Measurements from ENCODE around the gene MICOS13.

DNA sequence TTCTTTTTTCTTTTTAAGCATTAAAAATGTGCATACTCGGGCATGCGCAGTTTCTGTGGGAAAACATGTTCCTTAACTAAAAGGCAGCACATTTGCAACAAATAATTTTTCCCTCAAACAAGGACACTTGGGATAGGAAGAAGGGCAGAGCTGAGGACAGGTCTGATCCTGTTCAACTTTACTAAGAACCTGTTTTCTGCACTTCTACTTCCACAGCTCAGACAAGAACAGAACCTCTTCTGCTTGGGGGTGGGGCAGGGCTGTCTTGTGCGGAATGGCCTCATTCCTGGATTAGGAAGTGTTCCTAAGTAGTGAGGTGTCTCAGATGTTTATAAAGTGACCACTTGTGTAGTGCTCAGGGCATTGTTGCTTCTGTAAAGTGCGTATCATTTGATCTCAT is 39.1 kb downstream of the MICOS13 start:
- TF ChIP-seq POLR2A (IDR thresholded peaks at IDR 0.05): no peak
- TF ChIP-seq, protein P1, sequence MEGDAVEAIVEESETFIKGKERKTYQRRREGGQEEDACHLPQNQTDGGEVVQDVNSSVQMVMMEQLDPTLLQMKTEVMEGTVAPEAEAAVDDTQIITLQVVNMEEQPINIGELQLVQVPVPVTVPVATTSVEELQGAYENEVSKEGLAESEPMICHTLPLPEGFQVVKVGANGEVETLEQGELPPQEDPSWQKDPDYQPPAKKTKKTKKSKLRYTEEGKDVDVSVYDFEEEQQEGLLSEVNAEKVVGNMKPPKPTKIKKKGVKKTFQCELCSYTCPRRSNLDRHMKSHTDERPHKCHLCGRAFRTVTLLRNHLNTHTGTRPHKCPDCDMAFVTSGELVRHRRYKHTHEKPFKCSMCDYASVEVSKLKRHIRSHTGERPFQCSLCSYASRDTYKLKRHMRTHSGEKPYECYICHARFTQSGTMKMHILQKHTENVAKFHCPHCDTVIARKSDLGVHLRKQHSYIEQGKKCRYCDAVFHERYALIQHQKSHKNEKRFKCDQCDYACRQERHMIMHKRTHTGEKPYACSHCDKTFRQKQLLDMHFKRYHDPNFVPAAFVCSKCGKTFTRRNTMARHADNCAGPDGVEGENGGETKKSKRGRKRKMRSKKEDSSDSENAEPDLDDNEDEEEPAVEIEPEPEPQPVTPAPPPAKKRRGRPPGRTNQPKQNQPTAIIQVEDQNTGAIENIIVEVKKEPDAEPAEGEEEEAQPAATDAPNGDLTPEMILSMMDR (IDR thresholded peaks at IDR 0.05): no peak
- no peak for TF ChIP-seq POLR2AphosphoS5 (IDR thresholded peaks at IDR 0.05)

All from prostate gland (tissue), 2 donors.